MM.1S (cell line): ENCODE measurements around the gene FXYD3.

Source experiments
- DNase-seq: peaks from one replicate; pipeline ENCODE4 v3.0.0-alpha.2; 2015
- H2AFZ ChIP-seq: fragments of 300-600 bp; sonication (generic); 2 replicates; pipeline ENCODE4 v1.6.0; 2016; ENCODE audit warnings: antibody characterized with exemption, low read length
- H3F3A ChIP-seq: fragments of 300-600 bp; sonication (generic); 2 replicates; pipeline ENCODE4 v1.6.1; 2016; ENCODE audit warnings: mild to moderate bottlenecking, antibody characterized with exemption, low read length, moderate library complexity, mixed read lengths; ENCODE audit not compliant: insufficient read depth
- H3K27ac ChIP-seq: fragments of 300-600 bp; sonication (generic); 2 replicates; pipeline ENCODE4 v1.5.1; 2016; ENCODE audit warnings: mild to moderate bottlenecking, low read length
- H3K27me3 ChIP-seq: fragments of 300-600 bp; sonication (generic); replicated peaks from 2 replicates; pipeline ENCODE4 v1.6.0; 2016; ENCODE audit warnings: low read length; ENCODE audit not compliant: insufficient read depth
- H3K36me3 ChIP-seq: fragments of 300-600 bp; sonication (generic); replicated peaks from 2 replicates; pipeline ENCODE4 v1.6.1; 2016; ENCODE audit warnings: mild to moderate bottlenecking, low read length, mixed read lengths; ENCODE audit not compliant: insufficient read depth
- H3K4me1 ChIP-seq: fragments of 300-600 bp; sonication (generic); 2 replicates; pipeline ENCODE4 v1.6.1; 2016; ENCODE audit warnings: low read length, mixed read lengths
- H3K4me2 ChIP-seq: fragments of 300-600 bp; sonication (generic); 2 replicates; pipeline ENCODE4 v1.6.0; 2016; ENCODE audit warnings: low read depth, low read length
- H3K4me3 ChIP-seq: fragments of 300-600 bp; sonication (generic); 2 replicates; pipeline ENCODE4 v1.5.1; 2016; ENCODE audit warnings: low read length, mixed read lengths
- H3K79me2 ChIP-seq: fragments of 300-600 bp; sonication (generic); 2 replicates; pipeline ENCODE4 v1.6.1; 2016; ENCODE audit warnings: mixed run types, low read length, mixed read lengths
- H3K9ac ChIP-seq: fragments of 300-600 bp; sonication (generic); 2 replicates; pipeline ENCODE4 v1.6.1; 2016; ENCODE audit warnings: low read length, mixed read lengths
- H3K9me2 ChIP-seq: fragments of 300-600 bp; sonication (generic); replicated peaks from 2 replicates; pipeline ENCODE4 v1.6.1; 2016; ENCODE audit warnings: mild to moderate bottlenecking, low read length, mixed read lengths; ENCODE audit not compliant: insufficient read depth
- H3K9me3 ChIP-seq: fragments of 300-600 bp; sonication (generic); replicated peaks from 2 replicates; pipeline ENCODE4 v1.6.1; 2016; ENCODE audit warnings: mild to moderate bottlenecking, low read length, mixed read lengths; ENCODE audit not compliant: insufficient read depth
- H4K20me1 ChIP-seq: fragments of 300-600 bp; sonication (generic); 2 replicates; pipeline ENCODE4 v1.6.1; 2016; ENCODE audit warnings: mild to moderate bottlenecking, low read length, moderate library complexity, mixed read lengths; ENCODE audit not compliant: insufficient read depth
- CTCF ChIP-seq: fragments of 300-600 bp; sonication (generic); IDR thresholded peaks from 2 replicates; pipeline ENCODE4 v1.5.1; 2016; ENCODE audit warnings: antibody characterized with exemption, low read length, mixed read lengths
- EZH2 ChIP-seq: fragments of 300-600 bp; sonication (generic); optimal IDR thresholded peaks from 2 replicates; pipeline ENCODE3; 2017; ENCODE audit warnings: low read depth, mild to moderate bottlenecking, antibody characterized with exemption, low read length, mixed read lengths
- EZH2phosphoT487 ChIP-seq: fragments of 300-600 bp; sonication (generic); IDR thresholded peaks from 2 replicates; pipeline ENCODE4 v1.6.1; 2018; ENCODE audit warnings: antibody characterized with exemption, low read length

Gene FXYD3

GRCh38 chr19:35144600-35145436 is 29.2 kb downstream of the FXYD3 start:
- H3K4me1 ChIP-seq = peaks cover 15% of the 10 kb centered on the region
- DNase-seq = no peak

GRCh38 chr19:35146746-35147459 is 31.3 kb downstream of the FXYD3 start:
- Histone ChIP-seq H3K36me3 (no peaks in the 10 kb centered on the region), H3K27me3 (peaks cover 31% of the 10 kb centered on the region), H3K9ac (no peak overlapping the region), H3K9me3 (no peaks in the 10 kb centered on the region), H2AFZ (no peak overlapping the region), H3K4me2 (no peak overlapping the region), H3K9me2 (no peaks in the 10 kb centered on the region), H3K27ac (no peak overlapping the region), H3K4me1 (peaks cover 10% of the 10 kb centered on the region), H3K79me2 (no peaks in the 10 kb centered on the region), H4K20me1 (no peaks in the 10 kb centered on the region), H3K4me3 (no peak overlapping the region), H3F3A (peaks cover 3% of the 10 kb centered on the region; the same call in 1 of the 2 replicates)
- TF ChIP-seq CTCF (no peak), EZH2phosphoT487 (no peak), EZH2 (no peak)
- DNase-seq = no peak

More at GRCh38 chr19:35144600-35145436, 29.2 kb downstream of the FXYD3 start:
- Histone ChIP-seq H3K9me3 (no peaks in the 10 kb centered on the region), H3K4me3 (no peak overlapping the region), H2AFZ (no peak overlapping the region), H3K9me2 (no peaks in the 10 kb centered on the region), H3K36me3 (no peaks in the 10 kb centered on the region), H3K79me2 (no peaks in the 10 kb centered on the region), H3K9ac (no peak overlapping the region), H3F3A (peaks cover 8% of the 10 kb centered on the region; the same call in 1 of the 2 replicates), H4K20me1 (no peaks in the 10 kb centered on the region), H3K4me2 (no peak overlapping the region), H3K27ac (no peak overlapping the region), H3K27me3 (peaks cover 37% of the 10 kb centered on the region)
- TF ChIP-seq EZH2 (no peak), EZH2phosphoT487 (no peak), CTCF (no peak)

GRCh38 chr19:35149463-35149862 is 33.8 kb downstream of the FXYD3 start:
- no peaks in the 10 kb centered on the region for H4K20me1 ChIP-seq
- no peak overlapping the region for H3K9ac ChIP-seq
- no peak overlapping the region for H3K27ac ChIP-seq
- no peak overlapping the region for H2AFZ ChIP-seq
- peaks cover 4% of the 10 kb centered on the region; the same call in 1 of the 2 replicates for H3K4me1 ChIP-seq
- no peak overlapping the region for H3K4me3 ChIP-seq
- DNase-seq = no peak
- no peaks in the 10 kb centered on the region for H3K9me3 ChIP-seq
- H3K79me2 ChIP-seq = peaks cover 6% of the 10 kb centered on the region
- no peaks in the 10 kb centered on the region for H3K36me3 ChIP-seq
- TF ChIP-seq CTCF = no peak
- TF ChIP-seq EZH2 = no peak
- TF ChIP-seq EZH2phosphoT487 = no peak
- peaks cover 11% of the 10 kb centered on the region for H3K27me3 ChIP-seq
- no peak overlapping the region for H3K4me2 ChIP-seq
- H3F3A ChIP-seq = no peaks in the 10 kb centered on the region
- no peaks in the 10 kb centered on the region for H3K9me2 ChIP-seq
